Measurements from ENCODE around the gene SPAG8. TPM values are rescaled to one million over a fixed set of nuclear protein-coding genes. Genes with fewer than 3 reads are reported as not detected.

SPAG8 gene
- total RNA-seq, 1 experiment from 2014 or later, result 0.63 TPM

Other genes starting within 250 kb of the SPAG8 start
- 9.2 and 10.1 TPM in 2 replicates for gene TESK1, start 207.0 kb downstream of the SPAG8 start, total RNA-seq (2014; rRNA removed; shearing (Covaris generic))
- not detected in 2 replicates for gene CD72, start 193.8 kb downstream of the SPAG8 start, total RNA-seq (2014; rRNA removed; shearing (Covaris generic))
- gene SIT1, start 161.3 kb downstream of the SPAG8 start, total RNA-seq (2014; rRNA removed; shearing (Covaris generic)), result 0.13 TPM in 1 of 2 replicates, not detected in the other
- gene RMRP, start 154.2 kb downstream of the SPAG8 start, total RNA-seq (2014; rRNA removed; shearing (Covaris generic)), result 8,654 and 17,072 TPM in 2 replicates
- 6.1 and 6.6 TPM in 2 replicates for gene CCDC107, start 154.0 kb downstream of the SPAG8 start, total RNA-seq (2014; rRNA removed; shearing (Covaris generic))
- gene ARHGEF39, start 147.1 kb downstream of the SPAG8 start, total RNA-seq (2014; rRNA removed; shearing (Covaris generic)), result 10.5 and 11.9 TPM in 2 replicates
- 2.5 and 3.2 TPM in 2 replicates for gene CA9, start 138.3 kb downstream of the SPAG8 start, total RNA-seq (2014; rRNA removed; shearing (Covaris generic))
- 427 and 459 TPM in 2 replicates for gene TPM2, start 122.3 kb downstream of the SPAG8 start, total RNA-seq (2014; rRNA removed; shearing (Covaris generic))
- gene TLN1, start 80.1 kb downstream of the SPAG8 start, total RNA-seq (2014; rRNA removed; shearing (Covaris generic)), result 65.0 and 70.4 TPM in 2 replicates
- gene CREB3, start 79.6 kb downstream of the SPAG8 start, total RNA-seq (2014; rRNA removed; shearing (Covaris generic)), result 21.1 and 21.6 TPM in 2 replicates
- 34.4 and 37.1 TPM in 2 replicates for gene GBA2, start 63.0 kb downstream of the SPAG8 start, total RNA-seq (2014; rRNA removed; shearing (Covaris generic))
- gene RGP1, start 63.0 kb downstream of the SPAG8 start, total RNA-seq (2014; rRNA removed; shearing (Covaris generic)), result 14.6 and 16.3 TPM in 2 replicates
- gene MSMP, start 58.0 kb downstream of the SPAG8 start, total RNA-seq (2014; rRNA removed; shearing (Covaris generic)), result not detected in 2 replicates
- gene NPR2, start 20.7 kb downstream of the SPAG8 start, total RNA-seq (2014; rRNA removed; shearing (Covaris generic)), result 0.24 and 0.41 TPM in 2 replicates
- 21.3 and 28.2 TPM in 2 replicates for gene HINT2, start 2.8 kb upstream of the SPAG8 start, total RNA-seq (2014; rRNA removed; shearing (Covaris generic))
- gene FAM221B, start 16.5 kb upstream of the SPAG8 start, total RNA-seq (2014; rRNA removed; shearing (Covaris generic)), result not detected in 2 replicates
- gene TMEM8B, start 17.0 kb upstream of the SPAG8 start, total RNA-seq (2014; rRNA removed; shearing (Covaris generic)), result 1.7 and 2.1 TPM in 2 replicates
- not detected in 2 replicates for gene OR13J1, start 58.1 kb upstream of the SPAG8 start, total RNA-seq (2014; rRNA removed; shearing (Covaris generic))
- gene HRCT1, start 93.9 kb upstream of the SPAG8 start, total RNA-seq (2014; rRNA removed; shearing (Covaris generic)), result 0.48 TPM in 1 of 2 replicates, not detected in the other
- 0.12 and 0.18 TPM in 2 replicates for gene SPAAR, start 97.2 kb upstream of the SPAG8 start, total RNA-seq (2014; rRNA removed; shearing (Covaris generic))
- not detected in 2 replicates for gene OR2S2, start 145.9 kb upstream of the SPAG8 start, total RNA-seq (2014; rRNA removed; shearing (Covaris generic))
- 8.1 and 10.1 TPM in 2 replicates for gene RECK, start 224.7 kb upstream of the SPAG8 start, total RNA-seq (2014; rRNA removed; shearing (Covaris generic))